ENCODE measurements around the gene FBXW2. TPM values are rescaled to one million over a fixed set of nuclear protein-coding genes. Genes with fewer than 3 reads are reported as not detected.

The FBXW2 gene
- total RNA-seq, 2 experiments from 2014 or later: 80.5 to 87.8 TPM

DNA sequence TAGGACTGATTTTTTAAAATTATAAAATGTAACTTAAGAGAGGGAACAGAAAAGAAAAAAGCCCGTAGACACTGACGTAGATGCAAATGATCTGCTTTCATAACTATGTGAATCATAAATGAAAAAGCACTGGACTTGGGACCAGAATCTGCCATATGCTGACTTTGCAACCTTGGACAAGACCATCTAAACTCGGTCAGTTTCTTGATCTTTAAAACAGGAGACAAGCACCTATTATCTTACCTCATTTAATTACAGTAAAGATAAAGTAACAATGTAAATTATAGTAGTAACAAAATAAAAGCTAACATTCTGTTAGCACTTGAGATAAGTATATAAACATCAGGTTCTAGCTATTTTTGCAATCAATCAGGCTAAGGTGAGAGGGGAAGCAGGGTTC, 20.0 kb downstream of the FBXW2 start:
- Mint-ChIP-seq H3K9me3 (no peaks in the 10 kb centered on the region), H3K36me3 (peaks cover 40% of the 10 kb centered on the region), H3K27me3 (no peaks in the 10 kb centered on the region), H3K27ac (no peak overlapping the region), H3K4me3 (no peak overlapping the region), H3K4me1 (peaks cover 37% of the 10 kb centered on the region)
- DNase-seq (no peak), ATAC-seq (ENCODE audit: low read depth) (no peak)
- POLR2A ChIA-PET: interaction anchor here (2.0 kb wide), 1 partner anchor 20 kb away, joined by 4 read pairs; the partner anchor contains the start of gene FBXW2

- H3K9me3 Mint-ChIP-seq: no peaks in the 10 kb centered on the region
- POLR2A ChIA-PET: no interaction called here
- no peaks in the 10 kb centered on the region for H3K27me3 Mint-ChIP-seq
- H3K36me3 Mint-ChIP-seq: peaks cover 49% of the 10 kb centered on the region
- H3K4me3 Mint-ChIP-seq: no peak overlapping the region
- H3K4me1 Mint-ChIP-seq: peaks cover 43% of the 10 kb centered on the region
- H3K27ac Mint-ChIP-seq: peak overlapping the region; percentile 0
- no peak for DNase-seq
- ATAC-seq (ENCODE audit: low read depth): no peak
Observed at GRCh38 chr9:120770931-120771330, 22.3 kb downstream of the FBXW2 start.

DNA sequence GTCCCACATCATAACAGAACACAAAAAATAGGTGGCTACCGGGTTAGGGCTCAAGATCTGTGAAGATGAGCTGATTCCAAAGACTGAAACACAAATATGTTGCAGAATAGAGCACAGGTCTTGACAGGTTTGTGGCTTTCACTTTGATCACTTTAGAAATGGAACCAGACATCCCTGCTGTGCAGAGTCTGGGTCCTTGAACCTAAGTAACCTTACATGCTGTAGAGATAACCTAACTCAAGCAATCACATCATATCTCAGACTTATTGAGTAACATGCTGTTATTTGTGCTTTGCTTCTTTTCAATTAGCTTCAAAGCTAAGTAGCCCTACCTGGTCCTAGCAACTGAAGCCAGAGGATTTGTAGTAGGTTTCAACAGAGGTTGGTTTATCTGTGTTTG, 24.3 kb downstream of the FBXW2 start:
- POLR2A ChIA-PET: interaction anchor here (0.6 to 1.8 kb wide), 3 partner anchors 9 to 78 kb away, joined by 4 to 10 read pairs (median 4); partner anchors contain the start of gene FBXW2
- Mint-ChIP-seq H3K27ac (peak overlapping the region; percentile 70), H3K4me3 (no peak overlapping the region), H3K9me3 (no peaks in the 10 kb centered on the region), H3K27me3 (no peaks in the 10 kb centered on the region), H3K36me3 (peaks cover 49% of the 10 kb centered on the region), H3K4me1 (peaks cover 42% of the 10 kb centered on the region)
- ATAC-seq (ENCODE audit: low read depth): peak; percentile 82
- DNase-seq: no peak

GRCh38 chr9:120768247-120768646, 25.0 kb downstream of the FBXW2 start:
- POLR2A ChIA-PET: interaction anchor here (1.8 kb wide), 1 partner anchor 25 kb away, joined by 10 read pairs; the partner anchor contains the start of gene FBXW2
- H3K36me3 Mint-ChIP-seq: peaks cover 49% of the 10 kb centered on the region
- no peak overlapping the region for H3K4me3 Mint-ChIP-seq
- DNase-seq: no peak
- H3K4me1 Mint-ChIP-seq: peaks cover 42% of the 10 kb centered on the region
- H3K27me3 Mint-ChIP-seq: no peaks in the 10 kb centered on the region
- no peaks in the 10 kb centered on the region for H3K9me3 Mint-ChIP-seq
- peak overlapping the region; percentile 70 for H3K27ac Mint-ChIP-seq
- ATAC-seq (ENCODE audit: low read depth): no peak

DNA sequence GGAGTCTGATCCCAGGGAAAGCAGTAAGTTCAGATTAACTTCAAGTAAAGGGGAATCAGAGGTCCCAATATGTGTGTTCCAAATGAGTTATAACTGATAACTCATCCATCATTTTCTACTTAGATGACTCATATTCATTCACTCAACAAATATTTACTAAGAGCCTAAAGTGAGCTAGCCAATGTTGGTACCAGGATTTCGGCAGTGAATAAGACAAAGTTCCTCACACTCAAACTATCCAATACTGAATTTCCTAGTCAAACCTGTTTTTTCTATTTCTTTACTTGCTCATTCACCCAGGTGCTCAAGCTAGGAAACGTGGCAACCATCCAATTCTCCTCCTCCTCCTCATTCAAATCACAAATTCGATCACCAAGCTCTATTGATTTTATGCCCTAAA, 25.8 kb downstream of the FBXW2 start:
- no peaks in the 10 kb centered on the region for H3K9me3 Mint-ChIP-seq
- H3K36me3 Mint-ChIP-seq: peaks cover 49% of the 10 kb centered on the region
- ATAC-seq (ENCODE audit: low read depth) (no peak), DNase-seq (no peak)
- no peak overlapping the region for H3K4me3 Mint-ChIP-seq
- peaks cover 43% of the 10 kb centered on the region for H3K4me1 Mint-ChIP-seq
- POLR2A ChIA-PET: no interaction called here
- peak overlapping the region; percentile 26 for H3K27ac Mint-ChIP-seq
- no peaks in the 10 kb centered on the region for H3K27me3 Mint-ChIP-seq

GRCh38 chr9:120765910-120766425, 27.2 kb downstream of the FBXW2 start:
- Mint-ChIP-seq H3K27ac (peak overlapping the region; percentile 75), H3K4me1 (peaks cover 36% of the 10 kb centered on the region), H3K36me3 (peaks cover 42% of the 10 kb centered on the region), H3K27me3 (no peaks in the 10 kb centered on the region), H3K4me3 (no peak overlapping the region), H3K9me3 (no peaks in the 10 kb centered on the region)
- DNase-seq (no peak), ATAC-seq (ENCODE audit: low read depth) (no peak)
- POLR2A ChIA-PET: interaction anchor here (1.1 to 1.5 kb wide), 2 partner anchors 13 to 78 kb away, joined by 3 read pairs; no protein-coding TSS in a partner anchor

- no peak for ATAC-seq (ENCODE audit: low read depth)
- Mint-ChIP-seq H3K36me3 (peaks cover 29% of the 10 kb centered on the region), H3K27ac (no peak overlapping the region), H3K9me3 (no peaks in the 10 kb centered on the region), H3K4me1 (peaks cover 23% of the 10 kb centered on the region), H3K27me3 (no peaks in the 10 kb centered on the region), H3K4me3 (no peak overlapping the region)
- POLR2A ChIA-PET: no interaction called here
- no peak for DNase-seq
Observed at GRCh38 chr9:120764476-120764875, 28.7 kb downstream of the FBXW2 start.

- no peak overlapping the region for H3K4me3 Mint-ChIP-seq
- H3K36me3 Mint-ChIP-seq: peaks cover 12% of the 10 kb centered on the region
- H3K27me3 Mint-ChIP-seq: no peaks in the 10 kb centered on the region
- ATAC-seq (ENCODE audit: low read depth) (no peak), DNase-seq (no peak)
- H3K4me1 Mint-ChIP-seq: peaks cover 9% of the 10 kb centered on the region
- no peak overlapping the region for H3K27ac Mint-ChIP-seq
- H3K9me3 Mint-ChIP-seq: no peaks in the 10 kb centered on the region
- POLR2A ChIA-PET: no interaction called here
Observed at GRCh38 chr9:120761006-120761405, 32.2 kb downstream of the FBXW2 start.

- Mint-ChIP-seq H3K9me3 (no peaks in the 10 kb centered on the region), H3K4me3 (no peak overlapping the region), H3K36me3 (peaks cover 9% of the 10 kb centered on the region), H3K27me3 (no peaks in the 10 kb centered on the region), H3K27ac (no peak overlapping the region), H3K4me1 (peaks cover 8% of the 10 kb centered on the region)
- ATAC-seq (ENCODE audit: low read depth): no peak
- POLR2A ChIA-PET: interaction anchor here (1.8 kb wide), 1 partner anchor 33 kb away, joined by 5 read pairs; the partner anchor contains the start of gene FBXW2
- no peak for DNase-seq
Observed at GRCh38 chr9:120759755-120760400, 33.3 kb downstream of the FBXW2 start.

DNA sequence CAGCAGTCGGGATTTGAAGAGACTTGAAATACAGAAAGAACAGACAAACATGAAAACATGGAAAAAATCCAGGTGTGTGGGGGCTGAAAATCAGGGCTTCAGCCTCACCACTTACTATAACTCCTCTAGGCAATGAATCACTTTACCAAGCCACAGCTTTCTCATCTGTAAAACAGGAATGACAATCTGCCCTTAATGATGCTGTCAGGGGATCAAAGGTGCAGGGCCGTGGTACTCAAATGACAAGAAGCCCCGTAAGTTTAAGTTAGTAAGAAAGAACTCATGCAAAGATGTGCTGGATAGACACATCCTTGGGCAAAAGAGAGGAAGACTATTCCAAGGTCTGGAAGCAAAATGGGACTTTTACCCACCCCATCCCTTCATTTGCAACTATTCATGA, 34.7 kb downstream of the FBXW2 start:
- DNase-seq (no peak), ATAC-seq (ENCODE audit: low read depth) (no peak)
- Mint-ChIP-seq H3K27ac (no peak overlapping the region), H3K27me3 (no peaks in the 10 kb centered on the region), H3K36me3 (peaks cover 5% of the 10 kb centered on the region), H3K9me3 (no peaks in the 10 kb centered on the region), H3K4me1 (peaks cover 8% of the 10 kb centered on the region), H3K4me3 (no peak overlapping the region)
- POLR2A ChIA-PET: no interaction called here

GRCh38 chr9:120757026-120757913, 35.9 kb downstream of the FBXW2 start:
- POLR2A ChIA-PET: no interaction called here
- peaks cover 3% of the 10 kb centered on the region for H3K36me3 Mint-ChIP-seq
- no peaks in the 10 kb centered on the region for H3K27me3 Mint-ChIP-seq
- H3K27ac Mint-ChIP-seq: no peak overlapping the region
- H3K9me3 Mint-ChIP-seq: no peaks in the 10 kb centered on the region
- DNase-seq (no peak), ATAC-seq (ENCODE audit: low read depth) (no peak)
- H3K4me3 Mint-ChIP-seq: no peak overlapping the region
- H3K4me1 Mint-ChIP-seq: peaks cover 5% of the 10 kb centered on the region

DNA sequence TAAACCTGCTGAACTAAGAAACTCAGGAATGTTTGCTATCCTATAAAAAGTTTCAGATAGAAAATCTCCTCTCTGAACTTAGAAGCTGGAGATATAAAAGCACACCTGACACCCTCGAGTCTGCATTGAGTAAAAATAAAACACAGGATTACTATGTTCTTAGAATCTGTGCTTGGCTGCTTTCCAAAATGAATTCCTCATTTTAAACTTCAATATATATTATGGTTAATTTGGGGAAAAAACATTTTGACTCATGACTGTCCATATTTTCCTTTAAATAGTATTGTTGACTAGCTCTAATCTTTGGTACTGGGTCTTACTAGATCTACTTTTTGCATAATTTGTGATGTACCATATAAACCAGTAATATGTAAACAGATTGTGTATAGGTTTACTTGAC, 36.7 kb downstream of the FBXW2 start:
- H3K9me3 Mint-ChIP-seq: no peaks in the 10 kb centered on the region
- POLR2A ChIA-PET: interaction anchor here (1.1 kb wide), 1 partner anchor 10 kb away, joined by 3 read pairs; no protein-coding TSS in a partner anchor

GRCh38 chr9:120755810-120756434, 37.3 kb downstream of the FBXW2 start:
- DNase-seq (peak; percentile 51), ATAC-seq (ENCODE audit: low read depth) (peak; percentile 60)
- peaks cover 6% of the 10 kb centered on the region for H3K4me1 Mint-ChIP-seq
- no peak overlapping the region for H3K4me3 Mint-ChIP-seq
- no peak overlapping the region for H3K27ac Mint-ChIP-seq
- POLR2A ChIA-PET: interaction anchor here (0.5 to 1.4 kb wide), 4 partner anchors 9 to 306 kb away, joined by 3 to 5 read pairs (median 3); no protein-coding TSS in a partner anchor
- H3K27me3 Mint-ChIP-seq: no peaks in the 10 kb centered on the region
- peaks cover 3% of the 10 kb centered on the region for H3K36me3 Mint-ChIP-seq
- H3K9me3 Mint-ChIP-seq: no peaks in the 10 kb centered on the region

More for the DNA sequence above, 36.7 kb downstream of the FBXW2 start:
- Mint-ChIP-seq H3K36me3 (peaks cover 3% of the 10 kb centered on the region), H3K4me3 (no peak overlapping the region), H3K27ac (no peak overlapping the region), H3K27me3 (no peaks in the 10 kb centered on the region), H3K4me1 (peaks cover 5% of the 10 kb centered on the region)
- DNase-seq (no peak), ATAC-seq (ENCODE audit: low read depth) (no peak)
